HUES48 (cell line): Measurements from ENCODE around the gene C1orf167.
A peak's percentile ranks its signal among the peaks of the same experiment; 100 is the strongest.

Source experiments
- H3K27ac ChIP-seq: one replicate; pipeline ENCODE4 v1.7.0; 2013; ENCODE audit warnings: low read depth, low read length, inconsistent platforms
- H3K27me3 ChIP-seq: 2 replicates; pipeline ENCODE4 v1.6.1; 2013; ENCODE audit warnings: mild to moderate bottlenecking, low read length; ENCODE audit not compliant: control insufficient read depth, insufficient read depth
- H3K36me3 ChIP-seq: 2 replicates; pipeline ENCODE4 v1.6.1; 2013; ENCODE audit warnings: low read length; ENCODE audit not compliant: control insufficient read depth, insufficient read depth
- H3K4me1 ChIP-seq: 2 replicates; pipeline ENCODE4 v1.6.1; 2013; ENCODE audit warnings: mild to moderate bottlenecking, low read length; ENCODE audit not compliant: control insufficient read depth, insufficient read depth
- H3K4me3 ChIP-seq: 2 replicates; pipeline ENCODE4 v1.5.1; 2013; ENCODE audit warnings: mild to moderate bottlenecking, low read depth, low read length
- H3K9ac ChIP-seq: 2 replicates; pipeline ENCODE4 v1.6.1; 2013; ENCODE audit warnings: mild to moderate bottlenecking, low read depth, low read length, moderate library complexity
- H3K9me3 ChIP-seq: 2 replicates; pipeline ENCODE4 v1.6.1; 2013; ENCODE audit warnings: low read length; ENCODE audit not compliant: control insufficient read depth, insufficient read depth

The C1orf167 gene

DNA sequence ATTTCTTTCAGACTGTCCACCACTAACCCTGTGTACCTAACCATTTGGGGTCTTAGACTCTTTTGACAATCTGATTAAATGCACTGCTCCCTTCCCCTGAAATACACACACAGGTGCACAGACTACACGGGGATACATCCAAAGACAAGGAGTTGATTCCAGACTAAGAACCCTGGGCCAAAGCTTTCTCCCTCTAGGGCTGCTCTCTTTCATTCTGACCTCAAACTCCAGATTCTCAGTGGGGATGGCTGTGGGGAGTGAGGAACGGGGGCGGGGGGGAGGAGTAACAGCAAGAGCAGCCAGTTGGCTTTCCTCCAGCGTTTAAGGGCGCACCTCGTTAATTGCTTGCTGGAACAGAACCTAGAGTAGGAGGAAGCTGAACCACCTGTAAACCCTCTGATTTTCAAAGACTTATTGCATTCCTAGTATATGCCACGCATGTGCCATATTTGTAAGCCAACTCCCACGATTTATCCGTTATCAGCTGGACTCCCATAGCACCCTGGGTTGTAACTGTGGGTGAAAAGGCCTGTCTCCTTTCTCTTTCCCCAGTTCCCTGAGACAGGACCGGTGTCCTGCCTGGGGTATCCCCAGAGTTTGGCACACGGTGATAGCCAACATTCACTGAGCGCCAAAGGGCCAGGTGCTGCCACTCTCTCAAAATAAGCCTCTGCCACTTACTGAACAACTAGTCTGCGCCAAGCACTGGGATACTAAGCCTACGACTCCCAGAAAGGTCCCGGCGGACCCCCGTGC, 42.9 kb downstream of the C1orf167 start:
- Histone ChIP-seq H3K36me3 (peaks cover 47% of the 10 kb centered on the region), H3K27ac (peak overlapping the region; percentile 97), H3K9ac (peak overlapping the region; percentile 76), H3K27me3 (no peaks in the 10 kb centered on the region), H3K4me1 (peaks cover 33% of the 10 kb centered on the region), H3K4me3 (peak overlapping the region; percentile 91), H3K9me3 (no peaks in the 10 kb centered on the region)

- Histone ChIP-seq H3K36me3 (peaks cover 47% of the 10 kb centered on the region), H3K27me3 (no peaks in the 10 kb centered on the region), H3K9me3 (no peaks in the 10 kb centered on the region), H3K9ac (peak within 1 kb of the TSS; percentile 76), H3K4me1 (peaks cover 33% of the 10 kb centered on the region), H3K27ac (peak within 1 kb of the TSS; percentile 97), H3K4me3 (peak within 1 kb of the TSS; percentile 91)
These were observed 43.7 kb downstream of the C1orf167 start, which contains the start of the genes CLCN6 and MTHFR for GRCh38 chr1:11805422-11806306. Gene CLCN6, plus strand, starts transcription at chr1:11806191. Its CDS starts 72 bp downstream, at chr1:11806263. Gene MTHFR, minus strand, starts transcription at chr1:11805964. Its CDS starts 2,848 bp downstream, at chr1:11803116.

DNA sequence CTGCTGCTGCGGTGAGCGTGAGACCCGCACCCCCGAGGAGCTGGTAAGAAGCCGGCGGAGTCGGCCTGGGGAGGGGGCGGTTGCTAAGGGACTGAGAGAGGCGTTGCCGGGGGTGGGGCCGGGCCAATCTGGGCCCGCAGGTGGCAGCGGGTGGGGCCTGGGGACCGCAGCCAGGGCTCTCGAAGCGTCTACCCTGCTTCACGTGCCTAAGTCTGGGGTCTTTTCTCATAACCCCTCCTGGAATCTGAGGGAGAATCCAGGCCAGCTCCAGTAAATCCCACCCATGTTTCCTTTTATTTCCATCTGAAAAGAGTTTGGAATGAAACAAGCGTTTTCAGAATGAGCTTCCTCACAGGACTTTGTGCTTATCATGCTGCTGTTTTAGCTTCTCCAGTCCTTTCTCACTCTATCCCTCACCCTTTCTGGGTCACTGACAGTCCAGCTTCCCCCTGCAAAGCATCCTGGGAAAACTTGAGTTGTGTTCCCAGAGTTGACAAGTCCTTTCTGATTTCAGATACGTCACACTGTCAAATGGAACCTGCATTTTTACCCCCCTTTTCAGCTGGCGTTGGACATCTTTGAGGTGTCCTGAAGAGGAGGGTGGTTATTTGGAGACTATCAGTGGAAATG, 44.4 kb downstream of the C1orf167 start:
- Histone ChIP-seq H3K9me3 (no peaks in the 10 kb centered on the region), H3K27ac (peak overlapping the region; percentile 97), H3K4me1 (peaks cover 33% of the 10 kb centered on the region), H3K4me3 (peak overlapping the region; percentile 91), H3K36me3 (peaks cover 45% of the 10 kb centered on the region), H3K9ac (peak overlapping the region; percentile 38; the same call in 1 of the 2 replicates), H3K27me3 (no peaks in the 10 kb centered on the region)

- no peaks in the 10 kb centered on the region for H3K27me3 ChIP-seq
- peaks cover 31% of the 10 kb centered on the region for H3K4me1 ChIP-seq
- H3K27ac ChIP-seq: no peak overlapping the region
- H3K9me3 ChIP-seq: no peaks in the 10 kb centered on the region
- no peak overlapping the region for H3K9ac ChIP-seq
- peaks cover 50% of the 10 kb centered on the region for H3K36me3 ChIP-seq
- peak overlapping the region; percentile 91 for H3K4me3 ChIP-seq
These were observed 45.1 kb downstream of the C1orf167 start for GRCh38 chr1:11807133-11807532.

- Histone ChIP-seq H3K9me3 (no peaks in the 10 kb centered on the region), H3K27ac (no peak overlapping the region), H3K36me3 (peaks cover 83% of the 10 kb centered on the region), H3K27me3 (no peaks in the 10 kb centered on the region), H3K4me1 (no peaks in the 10 kb centered on the region), H3K9ac (no peak overlapping the region), H3K4me3 (no peak overlapping the region)
These were observed 51.0 kb downstream of the C1orf167 start for GRCh38 chr1:11813021-11813420.

GRCh38 chr1:11817192-11817591, 55.2 kb downstream of the C1orf167 start:
- Histone ChIP-seq H3K9me3 (no peaks in the 10 kb centered on the region), H3K9ac (no peak overlapping the region), H3K27me3 (no peaks in the 10 kb centered on the region), H3K4me3 (no peak overlapping the region), H3K4me1 (no peaks in the 10 kb centered on the region), H3K27ac (no peak overlapping the region), H3K36me3 (peaks cover 81% of the 10 kb centered on the region)

DNA sequence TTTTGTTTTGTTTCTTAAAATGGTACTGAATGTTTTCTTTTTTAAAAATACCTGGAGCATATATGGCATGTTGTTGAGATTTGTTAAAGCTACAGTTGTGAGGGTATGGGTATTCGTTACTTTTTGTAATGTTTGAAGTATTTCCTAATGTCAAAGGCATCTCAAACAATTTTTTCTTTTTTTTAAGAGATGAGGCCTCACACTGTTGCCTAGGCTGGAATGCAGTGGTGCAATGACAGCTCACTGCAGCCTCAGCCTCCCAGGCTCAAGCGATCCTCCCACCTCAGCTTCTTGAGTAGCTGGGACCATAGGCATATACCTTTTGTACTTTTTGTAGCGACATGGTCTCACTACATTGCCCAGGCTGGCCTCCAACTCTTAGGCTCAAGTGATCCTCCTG, 60.1 kb downstream of the C1orf167 start:
- Histone ChIP-seq H3K4me3 (no peak overlapping the region), H3K4me1 (no peaks in the 10 kb centered on the region), H3K36me3 (peaks cover 89% of the 10 kb centered on the region), H3K27me3 (no peaks in the 10 kb centered on the region), H3K9ac (no peak overlapping the region), H3K9me3 (no peaks in the 10 kb centered on the region), H3K27ac (no peak overlapping the region)

GRCh38 chr1:11823366-11824137, 61.6 kb downstream of the C1orf167 start:
- peaks cover 89% of the 10 kb centered on the region for H3K36me3 ChIP-seq
- no peak overlapping the region for H3K4me3 ChIP-seq
- H3K9ac ChIP-seq: no peak overlapping the region
- no peaks in the 10 kb centered on the region for H3K9me3 ChIP-seq
- no peaks in the 10 kb centered on the region for H3K27me3 ChIP-seq
- H3K27ac ChIP-seq: no peak overlapping the region
- H3K4me1 ChIP-seq: no peaks in the 10 kb centered on the region

- Histone ChIP-seq H3K9me3 (no peaks in the 10 kb centered on the region), H3K9ac (no peak overlapping the region), H3K27ac (no peak overlapping the region), H3K36me3 (peaks cover 88% of the 10 kb centered on the region), H3K27me3 (no peaks in the 10 kb centered on the region), H3K4me1 (no peaks in the 10 kb centered on the region), H3K4me3 (no peak overlapping the region)
These were observed 63.1 kb downstream of the C1orf167 start for GRCh38 chr1:11825131-11825530.

- H3K9ac ChIP-seq: no peak overlapping the region
- no peaks in the 10 kb centered on the region for H3K27me3 ChIP-seq
- H3K36me3 ChIP-seq: peaks cover 85% of the 10 kb centered on the region
- H3K4me3 ChIP-seq: no peak overlapping the region
- H3K4me1 ChIP-seq: no peaks in the 10 kb centered on the region
- no peaks in the 10 kb centered on the region for H3K9me3 ChIP-seq
- H3K27ac ChIP-seq: no peak overlapping the region
These were observed 65.0 kb downstream of the C1orf167 start for GRCh38 chr1:11826946-11827345.
